GM12874 (cell line): ENCODE data around the gene PCDH9.

ENCODE experiments used
- CTCF ChIP-seq: IDR thresholded peaks from 2 replicates; pipeline ENCODE4 v1.5.1; 2011; ENCODE audit warnings: low read depth, mild to moderate bottlenecking, control low read depth, low read length, moderate library complexity; ENCODE audit not compliant: insufficient read depth

PCDH9 gene

DNA sequence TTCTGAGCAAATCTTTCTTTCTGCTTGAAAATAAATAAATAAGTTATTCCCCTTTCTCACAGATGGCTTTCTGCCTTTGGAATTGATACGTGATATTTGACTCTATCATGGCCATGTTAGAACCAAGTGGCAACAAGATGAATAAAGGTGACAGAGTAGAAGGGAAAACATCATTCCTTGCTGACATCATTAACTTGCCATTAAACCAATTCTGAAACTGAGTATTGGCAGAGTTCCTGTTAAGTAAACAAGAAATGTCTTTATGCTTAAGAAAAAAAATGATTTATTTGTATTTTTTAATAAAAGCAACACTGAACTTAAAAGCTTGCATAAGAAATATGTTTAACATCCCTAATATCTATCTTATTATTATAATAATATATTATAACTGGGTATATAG is 828.1 kb downstream of the PCDH9 start:
- TF ChIP-seq CTCF: no peak

GRCh38 chr13:66400292-66400691 is 829.8 kb downstream of the PCDH9 start:
- no peak for TF ChIP-seq CTCF

- no peak for TF ChIP-seq CTCF
These were observed 830.3 kb downstream of the PCDH9 start for GRCh38 chr13:66399873-66400272.

DNA sequence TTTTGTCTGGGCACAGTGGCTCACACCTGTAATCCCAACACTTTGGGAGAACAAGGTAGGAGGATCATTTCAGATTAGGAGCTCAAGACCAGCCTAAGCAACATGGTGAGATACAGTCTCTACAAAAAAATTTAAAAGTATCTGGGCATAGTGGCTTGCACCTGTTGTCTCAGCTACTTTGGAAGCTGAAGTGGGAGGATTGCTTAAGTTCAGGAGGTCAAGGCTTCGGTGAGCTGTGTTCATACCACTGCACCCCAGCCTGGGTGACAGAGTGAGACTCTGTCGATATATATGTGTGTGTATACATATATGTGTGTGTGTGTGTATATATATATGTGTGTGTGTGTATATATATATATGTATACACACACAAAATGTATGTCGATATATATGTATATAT is 833.0 kb downstream of the PCDH9 start:
- no peak for TF ChIP-seq CTCF

DNA sequence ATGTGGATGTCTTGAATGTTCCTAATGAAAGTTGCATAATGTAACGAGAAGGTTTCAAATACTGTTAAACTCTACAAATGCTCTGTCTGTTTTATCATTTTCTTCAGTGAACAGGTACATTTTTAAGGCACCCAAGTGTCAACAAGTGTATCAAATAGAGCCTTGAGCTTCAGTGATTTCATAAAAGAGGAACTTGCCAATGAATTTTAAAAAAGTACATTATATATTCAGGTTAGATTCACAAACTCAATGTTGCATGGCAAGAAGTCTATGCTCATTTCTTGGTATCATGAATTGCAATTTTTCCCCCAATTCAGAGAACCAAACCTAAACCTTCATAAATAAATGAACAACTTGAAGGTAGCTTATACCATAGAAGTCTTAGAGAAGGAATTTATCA is 838.8 kb downstream of the PCDH9 start:
- no peak for TF ChIP-seq CTCF

DNA sequence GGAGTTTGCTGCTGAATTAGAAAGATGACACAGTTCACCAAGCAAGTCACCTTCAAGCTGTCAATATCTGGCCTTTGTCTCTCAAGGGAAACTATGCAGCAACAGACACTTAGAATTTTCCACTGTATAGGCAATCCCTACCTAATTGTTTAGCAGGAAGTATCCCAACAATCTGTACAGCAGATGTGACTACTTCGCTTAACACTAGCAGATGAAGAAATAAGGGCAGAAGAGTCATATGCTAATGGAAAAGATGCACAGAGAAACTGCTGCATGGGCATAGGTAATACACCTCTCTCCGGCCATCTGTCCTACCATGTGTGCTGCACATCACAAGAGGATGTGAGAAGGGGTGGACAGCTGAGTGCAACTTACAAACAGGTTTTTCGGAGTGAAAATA is 851.2 kb downstream of the PCDH9 start:
- no peak for TF ChIP-seq CTCF

GRCh38 chr13:66377569-66377968 is 852.6 kb downstream of the PCDH9 start:
- no peak for TF ChIP-seq CTCF

DNA sequence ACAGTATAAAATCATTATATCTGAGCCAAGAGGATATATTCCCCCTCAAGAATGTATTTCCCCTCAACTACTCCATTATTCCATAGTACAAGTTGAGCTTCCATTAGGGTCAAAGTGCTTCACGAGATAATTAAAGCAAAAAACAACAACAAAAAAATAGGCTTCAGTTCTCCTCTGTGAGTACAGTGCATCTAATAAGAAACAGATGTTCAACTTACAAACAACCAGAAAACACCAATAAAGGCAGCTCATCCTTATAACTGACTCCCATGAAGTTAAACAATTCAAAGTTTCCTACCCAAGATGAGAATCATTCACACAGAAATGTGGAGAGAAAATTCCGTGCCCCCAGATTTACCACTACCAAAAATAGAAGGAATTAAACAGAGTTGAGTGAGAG is 854.4 kb downstream of the PCDH9 start:
- no peak for TF ChIP-seq CTCF
